Parietal lobe (tissue), 2 donors: Measurements from ENCODE around the gene TAAR6. TPM values are rescaled to one million over a fixed set of nuclear protein-coding genes. Genes with fewer than 3 reads are reported as not detected.

Source experiments
- small RNA-seq: library from RNA; depleted of rRNA; stranded (forward); fragments of <200 nt; gene quantifications from one replicate; pipeline ENCODE3, GENCODE V24; 2014; ENCODE audit warnings: low replicate concordance
- total RNA-seq: library from RNA; depleted of rRNA; stranded (reverse); fragments of >200 nt; gene quantifications from one replicate; pipeline ENCODE4 v1.2.3, GENCODE V29; 2014

The TAAR6 gene, protein sequence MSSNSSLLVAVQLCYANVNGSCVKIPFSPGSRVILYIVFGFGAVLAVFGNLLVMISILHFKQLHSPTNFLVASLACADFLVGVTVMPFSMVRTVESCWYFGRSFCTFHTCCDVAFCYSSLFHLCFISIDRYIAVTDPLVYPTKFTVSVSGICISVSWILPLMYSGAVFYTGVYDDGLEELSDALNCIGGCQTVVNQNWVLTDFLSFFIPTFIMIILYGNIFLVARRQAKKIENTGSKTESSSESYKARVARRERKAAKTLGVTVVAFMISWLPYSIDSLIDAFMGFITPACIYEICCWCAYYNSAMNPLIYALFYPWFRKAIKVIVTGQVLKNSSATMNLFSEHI
- not detected for total RNA-seq

GRCh38 chr6:132570221-132570777 lies at the start of gene TAAR6:
TAAR6 (plus strand) TSS chr6:132570322; CDS start chr6:132570322, 0 bp downstream.

GRCh38 chr6:132537977-132538376 lies 32.1 kb upstream of the TAAR6 start, which contains the start of gene TAAR9:
TAAR9 (plus strand) TSS chr6:132538277; CDS start chr6:132538290, 13 bp downstream.

GRCh38 chr6:132552372-132552771 lies 17.8 kb upstream of the TAAR6 start, which contains the start of gene TAAR8:
TAAR8 (plus strand) TSS chr6:132552672; CDS start chr6:132552693, 21 bp downstream.

DNA sequence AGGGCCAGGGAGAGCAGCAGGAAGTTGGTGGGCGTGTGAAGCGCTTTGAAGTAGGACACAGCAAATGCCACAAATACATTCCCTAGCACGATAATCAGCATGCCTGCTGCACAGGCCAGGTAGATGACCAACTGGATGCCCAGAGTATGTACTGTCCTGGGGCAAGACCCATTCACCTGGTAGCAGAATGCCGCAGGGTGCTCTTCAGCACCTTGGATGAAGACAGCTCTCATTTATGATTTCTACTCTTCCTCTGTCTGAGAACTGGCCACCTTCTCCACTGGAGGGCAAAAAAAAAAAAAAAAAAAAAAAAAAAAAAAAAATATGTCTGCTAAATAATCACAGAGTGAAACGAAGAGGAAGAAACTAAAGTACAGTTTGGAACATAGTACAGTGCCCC lies 19.3 kb downstream of the TAAR6 start, which contains the start of gene TAAR5:
TSS of gene TAAR5 (minus strand) at position 288 of the 400 bp plus-strand sequence. CDS start at position 233, 55 bp downstream.

Small RNA genes lying within 50 kb of the gene (small RNA-seq; reads per million reads assigned to genes)
- gene TAAR7P = not detected

Other genes with a start within 250 kb of the TAAR6 start
- gene MOXD1, start 168.8 kb upstream of the TAAR6 start, total RNA-seq = 26.9 TPM
- gene STX7, start 57.2 kb upstream of the TAAR6 start, total RNA-seq = 78.3 TPM
- not detected for gene TAAR9, start 32.0 kb upstream of the TAAR6 start, total RNA-seq
- gene TAAR8, start 17.6 kb upstream of the TAAR6 start, total RNA-seq = not detected
- not detected for gene TAAR5, start 19.4 kb downstream of the TAAR6 start, total RNA-seq
- gene TAAR2, start 54.0 kb downstream of the TAAR6 start, total RNA-seq = not detected
- not detected for gene TAAR1, start 88.9 kb downstream of the TAAR6 start, total RNA-seq
- not detected for gene VNN1, start 143.7 kb downstream of the TAAR6 start, total RNA-seq
- 0.94 TPM for gene VNN2, start 187.6 kb downstream of the TAAR6 start, total RNA-seq
- gene SLC18B1, start 228.3 kb downstream of the TAAR6 start, total RNA-seq = 9.7 TPM
- gene RPS12, start 244.2 kb downstream of the TAAR6 start, total RNA-seq = 540 TPM